Naive thymus-derived CD4-positive, alpha-beta T cell (primary cell): Measurements from ENCODE around the gene TRIM66. TPM values are rescaled to one million over a fixed set of nuclear protein-coding genes. Genes with fewer than 3 reads are reported as not detected.

ENCODE experiments used
- ATAC-seq: fragments of 150-1000 bp; cut with Tn5 transposase; 2 replicates; pipeline ENCODE4 v1.10.0; 2021; ENCODE audit warnings: mild to moderate bottlenecking, moderate library complexity
- CTCF ChIA-PET: fragments of 350-600 bp; sonication (Branson Sonifier 250); formaldehyde crosslinking; loops from one replicate; lab custom pipeline; 2021; ENCODE audit warnings: antibody characterized with exemption; lab: Charles Lee
- POLR2A ChIA-PET: fragments of 350-600 bp; sonication (Branson Sonifier 250); formaldehyde crosslinking; loops from one replicate; lab custom pipeline; 2021; ENCODE audit warnings: antibody characterized with exemption, inconsistent platforms; lab: Charles Lee
- DNase-seq, 9 donors: peaks; one replicate each; pipeline versions ENCODE4 v3.0.0 to v3.0.0-alpha.2; 2020 to 2022; ENCODE audit warnings: mixed read lengths in 1 of 9
- H3K27ac ChIP-seq: one replicate; pipeline ENCODE4 v1.7.0; 2013; ENCODE audit warnings: mild to moderate bottlenecking, low read depth, low read length, moderate library complexity
- H3K27me3 ChIP-seq, 2 donors: one replicate each; pipeline ENCODE4 v1.7.0; 2013; ENCODE audit warnings: low read length in 2 of 2, mild to moderate bottlenecking in 2 of 2, moderate library complexity in 2 of 2; ENCODE audit not compliant: control insufficient read depth in 2 of 2, insufficient read depth in 2 of 2
- H3K36me3 ChIP-seq, 3 experiments: 1 replicate in 2 of 3; 2 replicates in 1 of 3; pipeline ENCODE4 v1.7.0; 2013; ENCODE audit warnings: low read length in 3 of 3, mild to moderate bottlenecking in 3 of 3, moderate library complexity in 1 of 3; ENCODE audit not compliant: insufficient read depth in 3 of 3, control insufficient read depth in 2 of 3
- H3K4me1 ChIP-seq, 2 donors: one replicate each; pipeline ENCODE4 v1.7.0; 2013; ENCODE audit warnings: low read length in 2 of 2, mild to moderate bottlenecking in 2 of 2, moderate library complexity in 1 of 2; ENCODE audit not compliant: control insufficient read depth in 2 of 2, insufficient read depth in 2 of 2
- H3K4me3 ChIP-seq: 2 replicates; pipeline ENCODE4 v1.7.0; 2013; ENCODE audit warnings: mild to moderate bottlenecking, low read length
- H3K9me3 ChIP-seq, 3 experiments: 1 replicate in 2 of 3; 2 replicates in 1 of 3; pipeline ENCODE4 v1.7.0; 2013; ENCODE audit warnings: low read length in 3 of 3; ENCODE audit not compliant: control insufficient read depth in 2 of 3
- H3K27ac Mint-ChIP-seq, 9 donors: one replicate each; pipeline ENCODE4 v1.8.0; 2020 to 2022; ENCODE audit warnings: mixed read lengths in 9 of 9, mild to moderate bottlenecking in 8 of 9, moderate library complexity in 5 of 9, inconsistent platforms in 2 of 9
- H3K27me3 Mint-ChIP-seq, 5 donors: one replicate each; pipeline ENCODE4 v1.8.0; 2021 to 2022; ENCODE audit warnings: mixed read lengths in 5 of 5, mild to moderate bottlenecking in 1 of 5
- H3K36me3 Mint-ChIP-seq, 5 donors: one replicate each; pipeline ENCODE4 v1.8.0; 2020 to 2022; ENCODE audit warnings: mixed read lengths in 5 of 5, mild to moderate bottlenecking in 3 of 5, inconsistent platforms in 1 of 5
- H3K4me1 Mint-ChIP-seq, 7 donors: one replicate each; pipeline ENCODE4 v1.8.0; 2020 to 2022; ENCODE audit warnings: mixed read lengths in 7 of 7, mild to moderate bottlenecking in 3 of 7, inconsistent platforms in 1 of 7
- H3K4me3 Mint-ChIP-seq, 10 donors: one replicate each; pipeline ENCODE4 v1.8.0; 2020 to 2022; ENCODE audit warnings: mild to moderate bottlenecking in 10 of 10, mixed read lengths in 10 of 10, moderate library complexity in 6 of 10, inconsistent platforms in 2 of 10
- H3K9me3 Mint-ChIP-seq, 11 donors: one replicate each; pipeline ENCODE4 v1.8.0; 2020 to 2022; ENCODE audit warnings: mixed read lengths in 11 of 11, mild to moderate bottlenecking in 4 of 11, inconsistent platforms in 1 of 11, moderate library complexity in 1 of 11
- intact Hi-C, 2 donors: fragments of 100-400 bp; cut with micrococcal nuclease; formaldehyde crosslinking; loops; one replicate each; pipeline ENCODE4 v1.15.1; 2023
- polyA plus RNA-seq, 2 donors: library from polyadenylated mRNA; unstranded; fragments of 300-500 nt; fragmentation: Illumina TruSeq; gene quantifications; one replicate each; pipeline ENCODE4 v1.2.3, GENCODE V29; 2021
- total RNA-seq, 6 experiments: library from RNA in 5 of 6; stranded (reverse) in 5 of 6; gene quantifications; 1 replicate in 5 of 6; 2 replicates in 1 of 6; pipeline ENCODE4 v1.2.3 and lab custom pipeline; 2021 to 2026

TRIM66 gene
- total and polyA plus RNA-seq, 7 experiments from 2014 or later, result 0.32 to 37.6 (median 23.2) TPM

- ChIA-PET CTCF (no interaction called here), POLR2A (interaction anchor here (0.9 kb wide), 1 partner anchor 21 kb away, joined by 3 read pairs; no protein-coding TSS in a partner anchor)
- ATAC-seq (no peak), DNase-seq (no peak)
- no peaks in the 10 kb centered on the region for H3K9me3 ChIP-seq
- Mint-ChIP-seq H3K27ac (no peak overlapping the region), H3K36me3 (peaks cover 0 to 6% (median 0%) of the 10 kb centered on the region in 5 donors), H3K9me3 (no peaks in the 10 kb centered on the region), H3K4me1 (peaks cover 0 to 7% (median 0%) of the 10 kb centered on the region in 7 donors), H3K4me3 (no peak overlapping the region), H3K27me3 (no peaks in the 10 kb centered on the region)
- no peak overlapping the region for H3K27ac ChIP-seq
- H3K4me3 ChIP-seq, result no peak overlapping the region
- H3K4me1 ChIP-seq, result no peaks in the 10 kb centered on the region
- intact Hi-C loops, result no loop called here
- no peaks in the 10 kb centered on the region for H3K36me3 ChIP-seq
- H3K27me3 ChIP-seq, result no peaks in the 10 kb centered on the region
Measured at GRCh38 chr11:8701891-8702597, 19.6 kb upstream of the TRIM66 start.

- Mint-ChIP-seq H3K36me3 (peaks cover 0 to 7% (median 4%) of the 10 kb centered on the region in 5 donors), H3K4me3 (no peak overlapping the region), H3K9me3 (no peaks in the 10 kb centered on the region), H3K4me1 (peaks cover 0 to 4% (median 0%) of the 10 kb centered on the region in 7 donors), H3K27me3 (no peaks in the 10 kb centered on the region), H3K27ac (no peak overlapping the region)
- ATAC-seq, result no peak
- Histone ChIP-seq H3K27me3 (no peaks in the 10 kb centered on the region), H3K27ac (no peak overlapping the region), H3K4me1 (no peaks in the 10 kb centered on the region), H3K36me3 (no peaks in the 10 kb centered on the region), H3K4me3 (no peak overlapping the region), H3K9me3 (no peaks in the 10 kb centered on the region)
- intact Hi-C loops, result no loop called here
- no peak for DNase-seq
- ChIA-PET CTCF (no interaction called here), POLR2A (no interaction called here)
Measured at GRCh38 chr11:8699903-8700302, 17.4 kb upstream of the TRIM66 start.

GRCh38 chr11:8698917-8699441 is 16.5 kb upstream of the TRIM66 start:
- H3K4me1 ChIP-seq, result no peaks in the 10 kb centered on the region
- intact Hi-C loops, result no loop called here
- H3K4me1 Mint-ChIP-seq, result peaks cover 0 to 7% (median 0%) of the 10 kb centered on the region in 7 donors
- ATAC-seq, result no peak
- H3K36me3 Mint-ChIP-seq, result peaks cover 0 to 12% (median 7%) of the 10 kb centered on the region in 5 donors
- ChIA-PET POLR2A (interaction anchor here (0.6 kb wide), 1 partner anchor 13 kb away, joined by 3 read pairs; no protein-coding TSS in a partner anchor), CTCF (no interaction called here)
- no peak overlapping the region for H3K27ac Mint-ChIP-seq
- no peak overlapping the region for H3K4me3 Mint-ChIP-seq
- no peak for DNase-seq
- no peaks in the 10 kb centered on the region for H3K27me3 ChIP-seq
- no peaks in the 10 kb centered on the region for H3K9me3 Mint-ChIP-seq
- no peaks in the 10 kb centered on the region for H3K9me3 ChIP-seq
- no peak overlapping the region for H3K4me3 ChIP-seq
- no peaks in the 10 kb centered on the region for H3K36me3 ChIP-seq
- no peaks in the 10 kb centered on the region for H3K27me3 Mint-ChIP-seq
- no peak overlapping the region for H3K27ac ChIP-seq

GRCh38 chr11:8698379-8698851 is 15.9 kb upstream of the TRIM66 start:
- intact Hi-C loops, result no loop called here
- H3K27me3 ChIP-seq, result no peaks in the 10 kb centered on the region
- no peak overlapping the region for H3K27ac ChIP-seq
- no peaks in the 10 kb centered on the region for H3K9me3 Mint-ChIP-seq
- DNase-seq (no peak), ATAC-seq (no peak)
- H3K4me3 ChIP-seq, result no peak overlapping the region
- ChIA-PET CTCF (no interaction called here), POLR2A (no interaction called here)
- H3K27me3 Mint-ChIP-seq, result no peaks in the 10 kb centered on the region
- H3K4me1 Mint-ChIP-seq, result peaks cover 0 to 7% (median 0%) of the 10 kb centered on the region in 7 donors
- H3K36me3 Mint-ChIP-seq, result peaks cover 0 to 12% (median 7%) of the 10 kb centered on the region in 5 donors
- no peaks in the 10 kb centered on the region for H3K9me3 ChIP-seq
- H3K4me1 ChIP-seq, result no peaks in the 10 kb centered on the region
- no peak overlapping the region for H3K4me3 Mint-ChIP-seq
- no peak overlapping the region for H3K27ac Mint-ChIP-seq
- no peaks in the 10 kb centered on the region for H3K36me3 ChIP-seq

GRCh38 chr11:8697054-8697453 is 14.6 kb upstream of the TRIM66 start:
- H3K27ac Mint-ChIP-seq, result no peak overlapping the region
- CTCF ChIA-PET, result interaction anchor here (1.4 kb wide), 1 partner anchor 17 kb away, joined by 5 read pairs; no protein-coding TSS in a partner anchor

GRCh38 chr11:8694137-8694536 is 11.7 kb upstream of the TRIM66 start:
- CTCF ChIA-PET, result no interaction called here
- H3K27ac ChIP-seq, result no peak overlapping the region
- Mint-ChIP-seq H3K9me3 (no peaks in the 10 kb centered on the region), H3K4me3 (no peak overlapping the region), H3K27me3 (no peaks in the 10 kb centered on the region), H3K27ac (peak overlapping the region in 1 of 9 donors; percentile 78), H3K36me3 (peaks cover 0 to 12% (median 7%) of the 10 kb centered on the region in 5 donors), H3K4me1 (peaks cover 1 to 28% (median 12%) of the 10 kb centered on the region in 7 donors)
- H3K9me3 ChIP-seq, result no peaks in the 10 kb centered on the region
- no peaks in the 10 kb centered on the region for H3K27me3 ChIP-seq
- DNase-seq, result no peak
- H3K4me1 ChIP-seq, result peaks cover 0 to 10% of the 10 kb centered on the region in 2 donors
- intact Hi-C loops, result no loop called here
- POLR2A ChIA-PET, result interaction anchor here (4.0 kb wide), 1 partner anchor 11 kb away, joined by 28 read pairs; the partner anchor contains the start of genes RPL27A and TRIM66
- ATAC-seq, result no peak
- H3K4me3 ChIP-seq, result no peak overlapping the region
- no peaks in the 10 kb centered on the region for H3K36me3 ChIP-seq

More at GRCh38 chr11:8697054-8697453, 14.6 kb upstream of the TRIM66 start:
- Histone ChIP-seq H3K36me3 (no peaks in the 10 kb centered on the region), H3K27me3 (no peaks in the 10 kb centered on the region), H3K27ac (no peak overlapping the region), H3K4me3 (no peak overlapping the region), H3K4me1 (no peaks in the 10 kb centered on the region), H3K9me3 (no peaks in the 10 kb centered on the region)
- POLR2A ChIA-PET, result no interaction called here
- DNase-seq, result no peak
- Mint-ChIP-seq H3K4me3 (no peak overlapping the region), H3K36me3 (peaks cover 0 to 12% (median 7%) of the 10 kb centered on the region in 5 donors), H3K9me3 (no peaks in the 10 kb centered on the region), H3K4me1 (peaks cover 0 to 11% (median 0%) of the 10 kb centered on the region in 7 donors), H3K27me3 (no peaks in the 10 kb centered on the region)
- ATAC-seq, result no peak
- intact Hi-C loops, result no loop called here
